Keratinocyte (primary cell): ENCODE results near the gene MUC13. TPM values are rescaled to one million over a fixed set of nuclear protein-coding genes. Genes with fewer than 3 reads are reported as not detected.

Source experiments
- DNase-seq: peaks from one replicate; pipeline ENCODE4 v3.0.0-alpha.2; 2011; ENCODE audit warnings: low read depth, missing footprints, low spot score
- FAIRE-seq: peaks from 2 replicates; lab custom pipeline; 2011; peaks lifted over from hg19 to GRCh38; lab: Jason Lieb, UNC
- H2AFZ ChIP-seq: 2 replicates; pipeline ENCODE4 v1.6.0; 2012; ENCODE audit warnings: low read length, control low read depth, inconsistent platforms; ENCODE audit not compliant: control insufficient read depth
- H3K27ac ChIP-seq: 2 replicates; pipeline ENCODE4 v1.5.1; 2011; ENCODE audit warnings: low read length; ENCODE audit not compliant: control insufficient read depth, insufficient read depth
- H3K27me3 ChIP-seq: 3 replicates; pipeline ENCODE4 v1.6.0; 2011; ENCODE audit warnings: low read length; ENCODE audit not compliant: control insufficient read depth, insufficient read depth; ENCODE audit errors: extremely low read depth
- H3K36me3 ChIP-seq, 2 experiments: 2 replicates in 1 of 2; 3 replicates in 1 of 2; pipeline ENCODE4 v1.5.1; 2011; ENCODE audit warnings: low read length in 2 of 2, mild to moderate bottlenecking in 1 of 2; ENCODE audit not compliant: control insufficient read depth in 2 of 2, insufficient read depth in 2 of 2; ENCODE audit errors: extremely low read depth in 1 of 2
- H3K4me1 ChIP-seq: 3 replicates; pipeline ENCODE4 v1.5.1; 2011; ENCODE audit warnings: low read length; ENCODE audit not compliant: control insufficient read depth, insufficient read depth; ENCODE audit errors: extremely low read depth
- H3K4me2 ChIP-seq: 3 replicates; pipeline ENCODE4 v1.6.0; 2011; ENCODE audit warnings: low read depth, low read length; ENCODE audit not compliant: control insufficient read depth, insufficient read depth; ENCODE audit errors: extremely low read depth
- H3K4me3 ChIP-seq, 3 experiments: fragments of 200-600 bp in 1 of 3; sonication (generic) in 1 of 3; 2 replicates in 2 of 3; 3 replicates in 1 of 3; pipeline ENCODE4 v1.5.1; 2011 to 2016; ENCODE audit warnings: low read length in 3 of 3, mild to moderate bottlenecking in 3 of 3, control low read depth in 2 of 3, inconsistent platforms in 1 of 3, low read depth in 1 of 3, mixed read lengths in 1 of 3, mixed run types in 1 of 3, moderate library complexity in 1 of 3; ENCODE audit not compliant: control insufficient read depth in 2 of 3, insufficient read depth in 2 of 3; ENCODE audit errors: extremely low read depth in 1 of 3
- H3K79me2 ChIP-seq: 2 replicates; pipeline ENCODE4 v1.6.0; 2012; ENCODE audit warnings: low read length; ENCODE audit not compliant: control insufficient read depth, insufficient read depth
- H3K9ac ChIP-seq: 3 replicates; pipeline ENCODE4 v1.6.0; 2011; ENCODE audit warnings: low read length; ENCODE audit not compliant: control insufficient read depth, insufficient read depth; ENCODE audit errors: extremely low read depth
- H3K9me1 ChIP-seq: 3 replicates; pipeline ENCODE4 v1.6.0; 2011; ENCODE audit warnings: low read length; ENCODE audit not compliant: control insufficient read depth, insufficient read depth; ENCODE audit errors: extremely low read depth
- H3K9me3 ChIP-seq: 2 replicates; pipeline ENCODE4 v1.5.1; 2012; ENCODE audit warnings: low read depth, low read length; ENCODE audit not compliant: control insufficient read depth
- H4K20me1 ChIP-seq: 3 replicates; pipeline ENCODE4 v1.6.0; 2011; ENCODE audit warnings: low read length; ENCODE audit not compliant: control insufficient read depth, insufficient read depth; ENCODE audit errors: extremely low read depth
- EZH2 ChIP-seq: IDR thresholded peaks from one replicate; pipeline ENCODE4 v1.6.1; 2012; ENCODE audit warnings: inconsistent platforms, mild to moderate bottlenecking, low read length, moderate library complexity
- dilution Hi-C: fragments of 300-500 bp; cut with MboI; formaldehyde crosslinking; loops from one replicate; pipeline ENCODE4 v1.7.0; 2020; ENCODE audit warnings: low sequenced_read_pairs; ENCODE audit not compliant: extremely low pct_ligation_motif_present
- polyA plus RNA-seq, 5 experiments: library from polyadenylated mRNA; depleted of rRNA in 3 of 5; stranded (reverse) in 3 of 5; stranded (forward) in 1 of 5; unstranded in 1 of 5; fragments of >200 nt; gene quantifications; 1 replicate in 1 of 5; 2 replicates in 3 of 5; 3 replicates in 1 of 5; pipeline versions ENCODE4 v1.2.1 to v1.2.3, GENCODE V29; 2011 to 2012; ENCODE audit warnings: missing spikeins in 2 of 5, low read depth in 1 of 5, low replicate concordance in 1 of 5
- TF ChIP-seq, protein P1 (sequence below), 3 experiments: IDR thresholded peaks in 1 of 3; conservative IDR thresholded peaks in 1 of 3; optimal IDR thresholded peaks in 1 of 3; 2 replicates in 2 of 3; 3 replicates in 1 of 3; pipeline versions ENCODE3 to v1.5.1; 2011; ENCODE audit warnings: low read length in 3 of 3, mild to moderate bottlenecking in 3 of 3, moderate library complexity in 2 of 3, control low read depth in 1 of 3, inconsistent platforms in 1 of 3; ENCODE audit not compliant: insufficient read depth in 2 of 3; ENCODE audit errors: extremely low read depth in 1 of 3

MUC13 gene
- polyA plus RNA-seq, 1 donor (not counting 4 experiments of a cell fraction or from before 2014, with no cell fraction given): not detected

GRCh38 chr3:124963755-124964154 lies 29.2 kb upstream of the MUC13 start:
- Histone ChIP-seq H3K4me3 (no peak overlapping the region), H3K9ac (no peak overlapping the region), H3K9me1 (no peaks in the 10 kb centered on the region), H3K36me3 (peaks cover 0 to 2% of the 10 kb centered on the region in 2 experiments), H3K27ac (no peak overlapping the region), H3K9me3 (no peaks in the 10 kb centered on the region), H3K4me1 (no peaks in the 10 kb centered on the region), H3K4me2 (no peak overlapping the region), H3K79me2 (no peaks in the 10 kb centered on the region), H3K27me3 (no peaks in the 10 kb centered on the region), H2AFZ (no peak overlapping the region), H4K20me1 (no peaks in the 10 kb centered on the region)
- FAIRE-seq (no peak), DNase-seq (no peak)
- dilution Hi-C loops: no loop called here
- no peak for TF ChIP-seq EZH2
- TF ChIP-seq, protein P1, sequence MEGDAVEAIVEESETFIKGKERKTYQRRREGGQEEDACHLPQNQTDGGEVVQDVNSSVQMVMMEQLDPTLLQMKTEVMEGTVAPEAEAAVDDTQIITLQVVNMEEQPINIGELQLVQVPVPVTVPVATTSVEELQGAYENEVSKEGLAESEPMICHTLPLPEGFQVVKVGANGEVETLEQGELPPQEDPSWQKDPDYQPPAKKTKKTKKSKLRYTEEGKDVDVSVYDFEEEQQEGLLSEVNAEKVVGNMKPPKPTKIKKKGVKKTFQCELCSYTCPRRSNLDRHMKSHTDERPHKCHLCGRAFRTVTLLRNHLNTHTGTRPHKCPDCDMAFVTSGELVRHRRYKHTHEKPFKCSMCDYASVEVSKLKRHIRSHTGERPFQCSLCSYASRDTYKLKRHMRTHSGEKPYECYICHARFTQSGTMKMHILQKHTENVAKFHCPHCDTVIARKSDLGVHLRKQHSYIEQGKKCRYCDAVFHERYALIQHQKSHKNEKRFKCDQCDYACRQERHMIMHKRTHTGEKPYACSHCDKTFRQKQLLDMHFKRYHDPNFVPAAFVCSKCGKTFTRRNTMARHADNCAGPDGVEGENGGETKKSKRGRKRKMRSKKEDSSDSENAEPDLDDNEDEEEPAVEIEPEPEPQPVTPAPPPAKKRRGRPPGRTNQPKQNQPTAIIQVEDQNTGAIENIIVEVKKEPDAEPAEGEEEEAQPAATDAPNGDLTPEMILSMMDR (optimal IDR thresholded peaks at IDR 0.05 in 1 of 3, IDR thresholded peaks at IDR 0.05 in 1 of 3, conservative IDR thresholded peaks at IDR 0.05 in 1 of 3; ENCODE audit: extremely low read depth in 1 of 3, insufficient read depth in 2 of 3, low read length in 3 of 3): no peak

GRCh38 chr3:124962403-124962940 lies 27.9 kb upstream of the MUC13 start:
- FAIRE-seq (no peak), DNase-seq (no peak)
- no peak overlapping the region for H3K27ac ChIP-seq
- no peaks in the 10 kb centered on the region for H3K9me1 ChIP-seq
- H3K9me3 ChIP-seq: no peaks in the 10 kb centered on the region
- H3K9ac ChIP-seq: no peak overlapping the region
- no peaks in the 10 kb centered on the region for H3K27me3 ChIP-seq
- no peaks in the 10 kb centered on the region for H3K4me1 ChIP-seq
- no peak overlapping the region for H2AFZ ChIP-seq
- no peaks in the 10 kb centered on the region for H3K79me2 ChIP-seq
- H3K4me2 ChIP-seq: no peak overlapping the region
- no peak for TF ChIP-seq EZH2
- TF ChIP-seq, protein P1 (optimal IDR thresholded peaks at IDR 0.05 in 1 of 3, IDR thresholded peaks at IDR 0.05 in 1 of 3, conservative IDR thresholded peaks at IDR 0.05 in 1 of 3; ENCODE audit: extremely low read depth in 1 of 3, insufficient read depth in 2 of 3, low read length in 3 of 3): no peak
- dilution Hi-C loops: no loop called here
- no peaks in the 10 kb centered on the region for H3K36me3 ChIP-seq
- no peak overlapping the region for H3K4me3 ChIP-seq
- no peaks in the 10 kb centered on the region for H4K20me1 ChIP-seq
